Lower leg skin (tissue), 4 donors: ENCODE results near the gene CENPP. TPM values are rescaled to one million over a fixed set of nuclear protein-coding genes. Genes with fewer than 3 reads are reported as not detected.

Experiments
- DNase-seq, 2 donors: peaks; one replicate each; pipeline ENCODE4 v3.0.0-alpha.2; 2019; ENCODE audit warnings: low spot score in 2 of 2
- H3K4me3 ChIP-seq: fragments of 200-600 bp; sonication (generic); 2 replicates; pipeline ENCODE4 v1.5.1; 2017; ENCODE audit warnings: mild to moderate bottlenecking, low read depth; ENCODE audit not compliant: poor library complexity, severe bottlenecking
- POLR2A ChIP-seq, 2 donors: fragments of 450-650 bp; IDR thresholded peaks; one replicate each; pipeline ENCODE4 v1.6.1; 2016 to 2017; ENCODE audit warnings: antibody characterized with exemption in 2 of 2, mild to moderate bottlenecking in 1 of 2, moderate library complexity in 1 of 2
- WGBS, 2 donors: methylation state at CpG; one replicate each; pipeline ENCODE4 v1.1.5; 2018; 5-methylcytosine and 5-hydroxymethylcytosine counted together
- intact Hi-C: fragments of 100-400 bp; cut with DNase I; formaldehyde crosslinking; loops from one replicate; pipeline ENCODE4 v1.15.0; 2023; ENCODE audit warnings: low total_unique reads
- total RNA-seq, 4 donors: library from RNA; depleted of rRNA; stranded (reverse); fragments of >200 nt; gene quantifications; one replicate each; pipeline ENCODE4 v1.1.0, GENCODE V29; 2016
- TF ChIP-seq, protein P1 (sequence below), 3 donors: fragments of 450-650 bp; IDR thresholded peaks; one replicate each; pipeline ENCODE4 v1.5.1; 2016; ENCODE audit warnings: antibody characterized with exemption in 3 of 3, mild to moderate bottlenecking in 3 of 3, moderate library complexity in 2 of 3

CENPP gene
- total RNA-seq, 4 donors from 2014 or later: 7.8 to 28.8 (median 12.2) TPM

DNA sequence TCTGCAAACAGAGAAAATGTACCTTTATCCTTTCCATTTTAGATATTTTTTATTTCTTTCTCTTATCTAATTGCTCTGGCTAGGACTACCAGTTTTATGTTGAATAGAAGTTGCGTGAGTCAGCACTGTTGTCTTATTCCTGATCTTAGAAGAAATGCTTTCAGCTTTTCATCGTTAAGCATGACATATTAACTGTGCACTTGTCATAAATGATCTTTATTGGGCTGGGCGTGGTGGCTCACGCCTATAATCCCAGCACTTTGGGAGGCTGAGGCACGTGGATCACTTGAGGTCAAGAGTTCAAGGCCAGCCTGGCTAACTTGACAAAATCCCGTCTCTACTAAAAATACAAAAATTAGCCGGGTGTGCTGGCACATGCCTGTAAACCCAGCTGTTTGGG lies 218.2 kb downstream of the CENPP start:
- WGBS, 2 donors: 65 to 71% methylated on average over 7 of the region's 7 CpGs
- no peak overlapping the region for H3K4me3 ChIP-seq
- no peak for DNase-seq
- TF ChIP-seq, protein P1, sequence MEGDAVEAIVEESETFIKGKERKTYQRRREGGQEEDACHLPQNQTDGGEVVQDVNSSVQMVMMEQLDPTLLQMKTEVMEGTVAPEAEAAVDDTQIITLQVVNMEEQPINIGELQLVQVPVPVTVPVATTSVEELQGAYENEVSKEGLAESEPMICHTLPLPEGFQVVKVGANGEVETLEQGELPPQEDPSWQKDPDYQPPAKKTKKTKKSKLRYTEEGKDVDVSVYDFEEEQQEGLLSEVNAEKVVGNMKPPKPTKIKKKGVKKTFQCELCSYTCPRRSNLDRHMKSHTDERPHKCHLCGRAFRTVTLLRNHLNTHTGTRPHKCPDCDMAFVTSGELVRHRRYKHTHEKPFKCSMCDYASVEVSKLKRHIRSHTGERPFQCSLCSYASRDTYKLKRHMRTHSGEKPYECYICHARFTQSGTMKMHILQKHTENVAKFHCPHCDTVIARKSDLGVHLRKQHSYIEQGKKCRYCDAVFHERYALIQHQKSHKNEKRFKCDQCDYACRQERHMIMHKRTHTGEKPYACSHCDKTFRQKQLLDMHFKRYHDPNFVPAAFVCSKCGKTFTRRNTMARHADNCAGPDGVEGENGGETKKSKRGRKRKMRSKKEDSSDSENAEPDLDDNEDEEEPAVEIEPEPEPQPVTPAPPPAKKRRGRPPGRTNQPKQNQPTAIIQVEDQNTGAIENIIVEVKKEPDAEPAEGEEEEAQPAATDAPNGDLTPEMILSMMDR (IDR thresholded peaks at IDR 0.05): no peak
- TF ChIP-seq POLR2A (IDR thresholded peaks at IDR 0.05): no peak
- intact Hi-C loops: no loop called here

DNA sequence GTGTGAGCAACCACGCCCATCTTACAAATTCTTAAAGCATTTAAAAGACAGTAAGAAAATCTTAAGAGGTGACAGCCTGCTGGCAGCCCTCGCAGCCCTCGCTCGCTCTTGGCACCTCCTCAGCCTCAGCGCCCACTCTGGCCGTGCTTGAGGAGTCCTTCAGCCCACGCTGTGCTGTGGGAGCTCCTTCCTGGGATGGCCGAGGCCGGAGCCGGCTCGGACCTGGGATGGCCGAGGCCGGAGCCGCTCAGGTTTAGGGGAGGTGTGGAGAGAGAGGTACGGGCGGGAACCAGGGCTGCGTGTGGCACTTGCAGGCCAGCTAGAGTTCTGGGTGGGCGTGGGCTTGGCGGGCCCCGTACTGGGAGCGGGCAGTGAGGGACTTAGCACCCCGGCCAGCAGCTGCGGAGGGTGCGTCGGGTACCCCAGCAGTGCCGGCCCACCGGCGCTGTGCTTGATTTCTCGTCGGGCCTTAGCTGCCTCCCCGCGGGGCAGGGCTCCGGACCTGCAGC lies 219.3 kb downstream of the CENPP start:
- intact Hi-C loops: no loop called here
- 97 to 98% methylated on average over 31 to 33 of the region's 33 CpGs for WGBS, 2 donors
- no peak for DNase-seq
- no peak overlapping the region for H3K4me3 ChIP-seq
- TF ChIP-seq POLR2A (IDR thresholded peaks at IDR 0.05): no peak
- TF ChIP-seq, protein P1 (IDR thresholded peaks at IDR 0.05): no peak

DNA sequence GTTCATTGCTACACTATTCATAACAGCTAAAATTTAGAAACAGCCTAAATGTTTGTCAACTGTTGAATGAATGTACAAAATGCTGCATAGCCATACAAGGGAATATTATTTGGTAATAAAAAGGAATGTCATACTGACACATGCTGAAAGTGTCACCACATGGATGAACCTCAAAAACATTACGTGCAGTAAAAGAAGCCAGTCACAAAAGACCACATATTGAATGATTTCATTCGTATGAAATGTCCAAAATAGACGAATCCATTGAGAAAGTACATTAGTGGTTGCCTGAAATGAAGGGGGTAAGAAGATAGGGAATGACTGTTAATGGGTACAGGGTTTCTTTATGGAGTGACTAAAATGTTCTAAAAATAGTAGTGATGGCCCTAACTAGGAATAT lies 221.6 kb downstream of the CENPP start:
- 68 to 89% methylated on average over 3 of the region's 3 CpGs for WGBS, 2 donors
- no peak overlapping the region for H3K4me3 ChIP-seq
- no peak for DNase-seq
- TF ChIP-seq POLR2A (IDR thresholded peaks at IDR 0.05): no peak
- TF ChIP-seq, protein P1 (IDR thresholded peaks at IDR 0.05): no peak
- intact Hi-C loops: no loop called here

DNA sequence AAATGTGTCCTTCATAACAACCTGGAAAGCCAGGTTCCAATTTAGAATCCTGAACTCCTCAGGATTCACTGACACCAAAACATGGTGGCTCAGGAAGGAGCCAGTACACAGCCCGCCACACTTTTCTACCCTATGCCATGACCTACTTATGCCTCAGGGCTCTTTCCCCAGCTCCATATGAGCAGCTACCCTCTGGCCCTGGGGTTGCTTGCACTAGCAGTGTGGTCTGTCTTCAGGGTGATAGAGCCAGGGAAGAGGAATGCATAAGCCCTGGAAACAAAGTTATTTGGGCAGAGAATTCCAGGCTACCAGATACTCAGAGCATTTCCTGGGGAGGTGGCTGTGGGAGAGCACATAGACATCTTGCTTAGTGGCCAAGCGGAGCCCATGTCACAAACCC lies 225.0 kb downstream of the CENPP start:
- TF ChIP-seq POLR2A (IDR thresholded peaks at IDR 0.05): no peak
- TF ChIP-seq, protein P1 (IDR thresholded peaks at IDR 0.05): no peak
- H3K4me3 ChIP-seq: no peak overlapping the region
- 90 to 98% methylated on average over 2 of the region's 2 CpGs for WGBS, 2 donors
- DNase-seq: no peak
- intact Hi-C loops: no loop called here

DNA sequence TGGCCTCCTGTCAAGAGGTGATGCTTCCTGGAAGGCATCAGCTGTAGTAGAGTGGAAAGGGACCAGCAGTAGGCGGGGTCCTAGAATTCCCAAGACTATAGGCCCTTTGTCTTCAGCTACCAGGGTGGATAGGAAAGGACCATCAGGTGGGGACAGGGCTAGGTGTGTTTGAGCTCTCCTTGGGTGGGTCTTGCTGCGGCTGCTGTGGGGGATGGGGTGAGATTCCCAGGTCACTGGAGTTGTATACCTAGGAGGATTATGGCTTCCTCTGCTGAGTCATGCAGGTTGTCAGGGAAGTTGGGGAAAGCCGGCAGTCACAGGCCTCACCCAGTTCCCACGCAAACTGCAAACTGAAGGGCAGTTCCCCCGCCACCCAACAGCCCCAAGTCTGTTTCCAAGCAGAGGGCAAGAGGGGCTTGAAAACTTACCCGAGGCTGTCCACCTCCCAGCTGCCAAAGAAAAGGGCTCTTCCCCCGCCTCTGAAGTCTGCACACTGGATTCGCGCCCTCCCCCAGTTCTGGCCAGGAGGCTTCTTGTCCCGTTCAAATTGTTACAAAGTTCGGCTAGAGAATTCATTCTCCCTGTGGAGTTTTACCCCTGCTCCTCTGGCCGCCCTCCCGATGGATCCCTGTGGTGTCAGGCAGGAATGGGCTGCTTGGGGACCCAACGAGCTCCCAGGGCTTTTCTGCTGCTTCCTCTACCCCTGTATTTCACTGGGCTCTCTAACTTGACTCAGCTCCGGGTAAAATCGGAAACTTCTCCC lies 233.0 kb downstream of the CENPP start:
- WGBS, 2 donors: 84 to 96% methylated on average over 16 of the region's 16 CpGs
- no peak overlapping the region for H3K4me3 ChIP-seq
- DNase-seq: no peak
- intact Hi-C loops: no loop called here
- TF ChIP-seq, protein P1 (IDR thresholded peaks at IDR 0.05): no peak
- TF ChIP-seq POLR2A (IDR thresholded peaks at IDR 0.05): no peak
